Smooth muscle cell (in vitro differentiated cells): ENCODE results near the gene MRI1. TPM values are rescaled to one million over a fixed set of nuclear protein-coding genes. Genes with fewer than 3 reads are reported as not detected.
"Not testable (repeated sequence)": the region's sequence is repeated elsewhere in the genome, so short reads cannot be mapped to it uniquely, and the experiment has no call there.

Experiments
- DNase-seq: peaks from one replicate; lab custom pipeline; 2025; ENCODE audit not compliant: unreplicated experiment; lab: John Stamatoyannopoulos, UW
- H2AFZ ChIP-seq: fragments of 200-600 bp; sonication (generic); 2 replicates; pipeline ENCODE4 v1.6.0; 2016; ENCODE audit warnings: antibody characterized with exemption, low read depth, mild to moderate bottlenecking
- H3F3A ChIP-seq: fragments of 200-600 bp; sonication (generic); 2 replicates; pipeline ENCODE4 v1.6.0; 2017; ENCODE audit warnings: antibody characterized with exemption, low read depth
- H3K27ac ChIP-seq: fragments of 200-600 bp; sonication (generic); 2 replicates; pipeline ENCODE4 v1.5.1; 2016; ENCODE audit warnings: low read depth, mild to moderate bottlenecking
- H3K27me3 ChIP-seq: fragments of 200-600 bp; sonication (generic); 2 replicates; pipeline ENCODE4 v1.6.1; 2016; ENCODE audit warnings: low read depth, mild to moderate bottlenecking
- H3K36me3 ChIP-seq: fragments of 200-600 bp; sonication (generic); 2 replicates; pipeline ENCODE4 v1.5.1; 2016; ENCODE audit warnings: low read depth
- H3K4me1 ChIP-seq: fragments of 200-600 bp; sonication (generic); 2 replicates; pipeline ENCODE4 v1.5.1; 2016; ENCODE audit warnings: low read depth
- H3K4me2 ChIP-seq: fragments of 200-600 bp; sonication (generic); 2 replicates; pipeline ENCODE4 v1.6.0; 2016; ENCODE audit warnings: mild to moderate bottlenecking
- H3K4me3 ChIP-seq: fragments of 200-600 bp; sonication (generic); 2 replicates; pipeline ENCODE4 v1.5.1; 2016; ENCODE audit warnings: mild to moderate bottlenecking
- H3K79me2 ChIP-seq: fragments of 200-600 bp; sonication (generic); 2 replicates; pipeline ENCODE4 v1.6.0; 2016; ENCODE audit warnings: low read depth, mild to moderate bottlenecking
- H3K9ac ChIP-seq: fragments of 200-600 bp; sonication (generic); 2 replicates; pipeline ENCODE4 v1.6.0; 2016; ENCODE audit warnings: low read depth
- H3K9me3 ChIP-seq: fragments of 200-600 bp; sonication (generic); replicated peaks from 2 replicates; pipeline ENCODE4 v1.5.1; 2016; ENCODE audit warnings: low read depth
- H4K20me1 ChIP-seq: fragments of 200-600 bp; sonication (generic); 2 replicates; pipeline ENCODE4 v1.6.0; 2016; ENCODE audit warnings: low read depth
- CTCF ChIP-seq: fragments of 200-600 bp; sonication (generic); IDR thresholded peaks from 2 replicates; pipeline ENCODE4 v1.5.1; 2017; ENCODE audit warnings: borderline replicate concordance, mild to moderate bottlenecking, antibody characterized with exemption; ENCODE audit not compliant: insufficient read depth, poor library complexity, severe bottlenecking
- WGBS: methylation state at CpG from one replicate; pipeline ENCODE4 v1.1.7; 2016; ENCODE audit warnings: low lambda C conversion rate; 5-methylcytosine and 5-hydroxymethylcytosine counted together
- polyA plus RNA-seq: library from polyadenylated mRNA; unstranded; fragments of >200 nt; fragmentation: Nextera tagmentation; extraction: Ambion mirVana; gene quantifications from 2 replicates; pipeline ENCODE4 v1.2.1, GENCODE V29; 2016
- total RNA-seq: library from RNA; depleted of rRNA; stranded (reverse); fragments of >200 nt; gene quantifications from 2 replicates; pipeline ENCODE4 v1.2.3, GENCODE V29; 2014

Gene MRI1
- total and polyA plus RNA-seq, 2 experiments from 2014 or later = 11.7 to 17.3 TPM

- no peaks in the 10 kb centered on the region for H3K27me3 ChIP-seq
- 2% methylated on average over 51 of the region's 61 CpGs for WGBS
- no peak for TF ChIP-seq CTCF
- peak within 1 kb of the TSS; percentile 88 for H3K27ac ChIP-seq
- H3K9ac ChIP-seq = peak within 1 kb of the TSS; percentile 87
- peak within 1 kb of the TSS; percentile 90 for H3K4me3 ChIP-seq
- H3K4me1 ChIP-seq = no peaks in the 10 kb centered on the region
- H3K4me2 ChIP-seq = peak within 1 kb of the TSS; percentile 95
- H3K9me3 ChIP-seq = no peaks in the 10 kb centered on the region
- H3F3A ChIP-seq = peaks cover 9% of the 10 kb centered on the region
- H3K79me2 ChIP-seq = peaks cover 22% of the 10 kb centered on the region
- H2AFZ ChIP-seq = peak within 1 kb of the TSS; percentile 84
- DNase-seq = peak; percentile 70
- peaks cover 7% of the 10 kb centered on the region for H3K36me3 ChIP-seq
- H4K20me1 ChIP-seq = no peaks in the 10 kb centered on the region
These were observed 10.2 kb downstream of the MRI1 start, which contains the start of gene C19orf53 for GRCh38 chr19:13774217-13775191. TSS of gene C19orf53 (plus strand) at chr19:13774456. CDS start at chr19:13774478, 22 bp downstream.

- Histone ChIP-seq H3K9ac (no peak overlapping the region), H3K9me3 (no peaks in the 10 kb centered on the region), H3K27ac (no peak overlapping the region), H3K4me1 (peaks cover 9% of the 10 kb centered on the region), H3K27me3 (no peaks in the 10 kb centered on the region), H2AFZ (no peak overlapping the region), H3K36me3 (peaks cover 4% of the 10 kb centered on the region), H4K20me1 (no peaks in the 10 kb centered on the region), H3K79me2 (peaks cover 22% of the 10 kb centered on the region), H3F3A (peaks cover 21% of the 10 kb centered on the region), H3K4me3 (no peak overlapping the region), H3K4me2 (no peak overlapping the region)
- DNase-seq = no peak
- TF ChIP-seq CTCF = no peak
- 99% methylated on average over 9 of the region's 9 CpGs for WGBS
These were observed 14.1 kb downstream of the MRI1 start for GRCh38 chr19:13778398-13778797.

GRCh38 chr19:13778847-13779246 lies 14.5 kb downstream of the MRI1 start:
- H4K20me1 ChIP-seq = no peaks in the 10 kb centered on the region
- H3K4me3 ChIP-seq = no peak overlapping the region
- H3F3A ChIP-seq = peaks cover 22% of the 10 kb centered on the region
- no peak overlapping the region for H3K27ac ChIP-seq
- H3K4me1 ChIP-seq = peaks cover 9% of the 10 kb centered on the region
- peaks cover 4% of the 10 kb centered on the region for H3K36me3 ChIP-seq
- H3K9me3 ChIP-seq = no peaks in the 10 kb centered on the region
- H3K9ac ChIP-seq = no peak overlapping the region
- no peaks in the 10 kb centered on the region for H3K27me3 ChIP-seq
- H2AFZ ChIP-seq = no peak overlapping the region
- peaks cover 22% of the 10 kb centered on the region for H3K79me2 ChIP-seq
- H3K4me2 ChIP-seq = no peak overlapping the region
- no peak for DNase-seq
- WGBS = 97% methylated on average over 6 of the region's 6 CpGs
- no peak for TF ChIP-seq CTCF

GRCh38 chr19:13779794-13780193 lies 15.5 kb downstream of the MRI1 start:
- not testable (repeated sequence) for DNase-seq, H3K27ac ChIP-seq, H3K4me3 ChIP-seq, H3K27me3 ChIP-seq, H3K9me3 ChIP-seq, H2AFZ ChIP-seq, H3K4me1 ChIP-seq, H3K9ac ChIP-seq, H4K20me1 ChIP-seq, H3K4me2 ChIP-seq, H3K36me3 ChIP-seq
- peaks cover 21% of the 10 kb centered on the region for H3F3A ChIP-seq
- peaks cover 19% of the 10 kb centered on the region for H3K79me2 ChIP-seq
- 95% methylated on average over 8 of the region's 8 CpGs for WGBS
